Memory B cell (primary cell): Measurements from ENCODE around the gene SLC48A1.

Experiments used
- ATAC-seq: fragments of 150-1000 bp; cut with Tn5 transposase; 2 replicates; pipeline ENCODE4 v1.10.0; 2021; ENCODE audit warnings: low read depth, mild to moderate bottlenecking, moderate library complexity
- DNase-seq, 2 donors: peaks; one replicate each; pipeline ENCODE4 v3.0.0; 2022; ENCODE audit warnings: low spot score in 2 of 2
- H3K27ac Mint-ChIP-seq: one replicate; pipeline ENCODE4 v1.8.0; 2022; ENCODE audit warnings: mild to moderate bottlenecking, moderate library complexity, mixed read lengths
- H3K27me3 Mint-ChIP-seq: one replicate; pipeline ENCODE4 v1.8.0; 2022; ENCODE audit warnings: mixed read lengths
- H3K36me3 Mint-ChIP-seq: one replicate; pipeline ENCODE4 v1.8.0; 2022; ENCODE audit warnings: mild to moderate bottlenecking, mixed read lengths
- H3K4me1 Mint-ChIP-seq: one replicate; pipeline ENCODE4 v1.8.0; 2022; ENCODE audit warnings: mixed read lengths
- H3K4me3 Mint-ChIP-seq: one replicate; pipeline ENCODE4 v1.8.0; 2022; ENCODE audit warnings: mild to moderate bottlenecking, moderate library complexity, mixed read lengths
- H3K9me3 Mint-ChIP-seq: one replicate; pipeline ENCODE4 v1.8.0; 2022; ENCODE audit warnings: mixed read lengths

Gene SLC48A1

DNA sequence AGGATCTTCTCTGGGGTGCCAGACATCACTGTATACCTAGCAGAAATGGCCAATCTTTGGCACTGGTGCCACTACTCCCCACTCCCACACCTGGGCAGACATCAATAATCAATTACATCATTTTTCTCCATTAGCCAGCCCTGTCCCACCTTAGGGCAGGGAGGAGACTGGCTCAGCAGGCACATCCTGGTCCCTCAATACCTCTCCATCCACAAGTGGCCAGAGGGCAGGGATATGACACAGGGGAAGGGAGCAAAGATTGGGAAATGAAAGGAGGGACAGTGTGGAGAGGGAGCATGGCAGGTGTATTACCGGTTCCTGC lies 24.6 kb upstream of the SLC48A1 start:
- Mint-ChIP-seq H3K4me1 (peaks cover 39% of the 10 kb centered on the region), H3K36me3 (no peaks in the 10 kb centered on the region), H3K27ac (peak overlapping the region; percentile 62), H3K27me3 (no peaks in the 10 kb centered on the region), H3K4me3 (no peak overlapping the region), H3K9me3 (no peaks in the 10 kb centered on the region)
- DNase-seq = no peak
- ATAC-seq = no peak

DNA sequence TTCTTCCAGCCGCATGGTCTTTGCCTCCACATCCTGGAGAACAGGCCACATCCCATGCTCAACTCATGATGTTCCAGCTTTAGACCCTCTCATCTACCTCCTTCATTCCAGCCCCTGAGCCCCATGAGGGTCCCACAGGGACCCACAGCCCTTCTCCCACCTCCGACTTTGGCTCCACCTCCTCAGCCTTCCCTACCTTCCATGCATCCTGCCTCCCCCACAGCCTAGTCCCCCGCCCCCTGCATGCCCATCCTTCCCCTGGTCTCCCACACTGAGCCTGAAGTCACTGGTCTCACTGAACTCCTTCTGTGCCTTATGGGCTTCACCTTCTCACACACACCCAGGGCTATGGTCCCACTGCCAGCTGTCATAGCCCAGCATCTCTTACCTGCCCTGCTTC lies 24.1 kb upstream of the SLC48A1 start:
- H3K9me3 Mint-ChIP-seq = no peaks in the 10 kb centered on the region
- ATAC-seq = no peak
- H3K27me3 Mint-ChIP-seq = no peaks in the 10 kb centered on the region
- H3K4me3 Mint-ChIP-seq = no peak overlapping the region
- H3K4me1 Mint-ChIP-seq = peaks cover 37% of the 10 kb centered on the region
- no peaks in the 10 kb centered on the region for H3K36me3 Mint-ChIP-seq
- DNase-seq = no peak
- peak overlapping the region; percentile 62 for H3K27ac Mint-ChIP-seq

DNA sequence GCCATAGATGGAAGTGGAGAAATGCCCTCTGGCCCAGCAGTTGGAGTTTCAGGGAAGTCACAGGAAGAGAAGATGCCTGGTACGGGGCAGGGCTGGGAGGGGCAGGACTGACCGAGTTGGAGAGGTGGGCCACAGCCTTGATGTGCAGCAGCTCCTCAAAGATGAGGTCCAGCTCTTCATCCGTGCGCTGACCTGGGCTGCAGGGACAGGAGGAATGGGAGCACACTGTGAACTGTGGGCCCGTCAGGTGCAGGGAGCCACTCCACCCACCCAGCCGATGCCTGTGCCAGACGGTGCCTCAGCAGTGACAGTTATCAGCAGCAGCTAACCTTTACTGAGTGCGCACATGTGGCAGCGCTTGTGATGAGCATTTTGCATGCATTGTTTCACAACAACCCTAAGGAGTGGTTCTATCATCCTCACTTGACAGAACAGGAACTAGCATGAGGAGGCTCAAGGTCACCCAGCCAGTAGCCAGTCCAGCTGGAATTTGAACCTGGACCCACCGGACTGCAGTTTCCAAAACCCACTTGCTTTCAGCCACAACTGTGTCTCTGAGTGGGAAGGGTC lies 22.7 kb upstream of the SLC48A1 start:
- Mint-ChIP-seq H3K4me3 (no peak overlapping the region), H3K27me3 (no peaks in the 10 kb centered on the region), H3K36me3 (no peaks in the 10 kb centered on the region), H3K9me3 (no peaks in the 10 kb centered on the region), H3K27ac (no peak overlapping the region), H3K4me1 (peaks cover 41% of the 10 kb centered on the region)
- no peak for DNase-seq
- no peak for ATAC-seq

DNA sequence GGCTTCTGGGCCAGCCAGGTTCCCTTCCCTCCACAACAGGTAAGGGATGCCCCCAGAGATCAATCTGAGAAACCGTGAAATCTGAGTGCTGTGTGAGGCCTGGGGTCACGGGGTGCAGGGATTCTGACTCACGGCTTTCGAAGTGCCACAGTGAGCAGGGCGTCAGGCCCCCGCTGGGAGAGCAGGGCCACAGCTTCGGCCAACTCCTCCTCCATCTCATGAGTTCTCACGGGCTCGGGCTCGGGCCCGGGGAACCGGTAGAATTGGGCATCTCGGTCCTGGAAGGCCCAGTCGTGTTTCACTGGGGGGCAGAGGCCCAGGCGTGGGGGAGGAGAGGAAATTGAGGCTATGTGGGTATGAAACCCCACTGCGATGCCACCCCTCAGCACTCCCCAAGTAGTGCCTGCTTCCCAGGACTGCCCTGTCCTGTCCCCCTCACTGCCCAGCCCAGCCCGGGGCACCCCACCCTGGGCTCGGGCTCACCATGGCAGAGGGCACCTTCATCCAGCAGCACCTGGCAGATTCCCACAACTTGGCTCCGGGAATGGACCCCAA lies 22.0 kb upstream of the SLC48A1 start:
- no peaks in the 10 kb centered on the region for H3K36me3 Mint-ChIP-seq
- no peaks in the 10 kb centered on the region for H3K27me3 Mint-ChIP-seq
- no peak overlapping the region for H3K4me3 Mint-ChIP-seq
- ATAC-seq = no peak
- H3K4me1 Mint-ChIP-seq = peaks cover 44% of the 10 kb centered on the region
- no peak overlapping the region for H3K27ac Mint-ChIP-seq
- no peaks in the 10 kb centered on the region for H3K9me3 Mint-ChIP-seq
- no peak for DNase-seq

DNA sequence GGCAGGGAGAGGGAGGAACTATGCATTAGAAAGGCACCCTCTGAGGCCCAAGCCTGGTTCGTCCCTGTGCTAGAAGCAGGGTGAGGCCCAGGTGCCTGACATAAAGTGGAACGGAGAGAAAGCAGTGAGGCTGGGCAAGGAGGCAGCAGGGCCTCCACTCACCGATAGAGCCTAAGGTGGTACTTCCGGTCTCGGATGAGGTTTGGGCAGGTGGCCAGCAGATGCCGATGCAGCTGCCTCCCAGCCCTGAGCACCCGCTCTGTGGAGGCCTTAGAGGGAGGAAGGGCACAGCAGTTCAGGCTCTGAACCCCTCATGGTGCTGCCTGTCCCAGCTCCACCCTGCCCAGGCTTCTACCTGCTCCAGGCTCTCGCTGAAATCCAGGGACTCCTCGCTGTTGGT lies 21.5 kb upstream of the SLC48A1 start:
- Mint-ChIP-seq H3K9me3 (no peaks in the 10 kb centered on the region), H3K4me3 (no peak overlapping the region), H3K4me1 (peaks cover 43% of the 10 kb centered on the region), H3K36me3 (no peaks in the 10 kb centered on the region), H3K27ac (no peak overlapping the region), H3K27me3 (no peaks in the 10 kb centered on the region)
- no peak for DNase-seq
- ATAC-seq = no peak

DNA sequence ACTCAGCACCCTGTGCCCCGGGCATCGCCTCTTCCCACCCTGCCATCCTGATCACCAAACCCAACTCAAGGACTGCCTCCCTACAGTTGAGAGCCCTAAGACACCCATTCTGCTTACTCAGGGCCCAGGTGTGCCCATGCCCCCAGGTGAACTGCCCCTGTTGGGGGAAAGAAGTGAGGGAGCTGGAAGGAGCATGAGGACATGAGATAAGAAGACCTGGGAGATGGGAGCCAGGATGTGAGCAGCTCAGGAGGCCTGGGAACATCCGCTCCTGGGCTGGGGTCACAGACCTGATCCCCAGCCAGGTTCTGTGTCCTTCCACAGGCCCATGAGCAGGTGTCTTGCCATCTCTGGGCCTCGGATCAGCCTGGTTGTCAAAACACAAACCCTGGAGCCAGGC lies 20.9 kb upstream of the SLC48A1 start:
- ATAC-seq (no peak), DNase-seq (no peak)
- Mint-ChIP-seq H3K27ac (no peak overlapping the region), H3K4me3 (no peak overlapping the region), H3K36me3 (no peaks in the 10 kb centered on the region), H3K4me1 (peaks cover 41% of the 10 kb centered on the region), H3K27me3 (no peaks in the 10 kb centered on the region), H3K9me3 (no peaks in the 10 kb centered on the region)

DNA sequence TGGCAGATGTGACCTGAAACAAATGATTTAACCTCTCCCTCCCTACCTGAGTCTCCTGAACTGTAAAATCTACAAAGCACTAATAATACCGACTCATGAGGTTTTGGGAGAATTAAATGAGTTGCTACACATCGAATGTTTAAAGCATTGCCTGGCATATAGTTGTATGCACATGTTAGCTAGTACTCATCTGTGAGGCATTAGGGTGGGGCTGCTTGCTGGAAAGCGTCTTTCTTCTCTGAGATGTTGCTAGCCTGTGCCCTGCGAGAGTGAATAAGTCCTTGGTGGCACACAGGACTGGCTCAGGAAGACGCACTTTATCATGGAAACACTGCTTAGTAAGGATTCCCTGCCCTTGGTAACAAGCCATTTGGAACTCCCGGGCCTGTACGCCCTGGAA lies 20.5 kb upstream of the SLC48A1 start:
- DNase-seq (no peak), ATAC-seq (no peak)
- Mint-ChIP-seq H3K4me3 (no peak overlapping the region), H3K36me3 (no peaks in the 10 kb centered on the region), H3K9me3 (no peaks in the 10 kb centered on the region), H3K27ac (no peak overlapping the region), H3K4me1 (peaks cover 42% of the 10 kb centered on the region), H3K27me3 (no peaks in the 10 kb centered on the region)

DNA sequence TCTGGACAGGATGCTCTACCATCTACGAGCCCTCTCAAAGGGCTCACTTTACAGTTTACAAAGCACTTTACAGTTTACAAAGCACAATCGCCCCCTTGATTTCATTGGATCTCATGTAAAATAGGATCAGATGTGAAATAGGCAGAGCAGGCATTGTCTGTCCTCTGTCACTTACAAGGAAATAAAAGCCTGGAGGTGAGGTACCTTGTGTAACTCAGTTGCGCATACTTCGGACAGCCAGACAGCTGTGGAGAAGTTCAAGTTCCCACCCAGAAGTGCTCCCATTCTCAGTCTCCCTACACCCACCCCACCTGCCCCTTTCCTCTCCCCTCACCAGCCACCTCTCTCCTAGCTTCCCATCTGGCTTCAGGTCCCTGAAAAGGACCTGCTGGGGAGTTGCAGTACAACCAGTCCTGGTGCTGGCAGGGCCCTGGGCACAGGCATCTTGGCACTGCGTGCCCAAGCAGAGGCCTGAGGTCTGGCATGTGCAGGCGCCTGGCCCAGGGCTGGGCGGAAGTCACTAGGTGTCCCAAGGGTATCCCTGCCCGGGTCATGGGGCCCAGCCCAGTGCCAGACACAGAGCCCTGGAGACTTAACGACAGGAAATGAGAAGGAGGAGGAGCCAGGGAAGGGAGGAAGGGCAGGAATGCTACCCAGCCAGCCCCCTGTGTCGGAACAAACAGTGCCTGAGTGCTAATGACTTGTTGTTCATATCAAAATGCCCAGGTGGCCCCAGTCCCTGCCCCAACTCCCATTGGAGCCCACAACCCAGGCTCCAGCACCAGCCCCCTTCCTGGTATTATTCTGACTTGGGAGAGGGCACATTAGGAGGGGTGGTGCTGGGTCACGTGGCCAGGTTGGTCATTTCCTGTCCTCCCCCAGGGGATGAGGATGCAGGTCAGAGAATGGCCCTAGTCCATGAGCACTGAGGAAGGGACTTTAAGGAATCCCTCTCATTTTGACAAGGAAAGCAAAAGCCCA lies 19.7 kb upstream of the SLC48A1 start:
- DNase-seq (no peak), ATAC-seq (no peak)
- H3K36me3 Mint-ChIP-seq = no peaks in the 10 kb centered on the region
- H3K4me3 Mint-ChIP-seq = peak overlapping the region; percentile 14
- H3K27me3 Mint-ChIP-seq = no peaks in the 10 kb centered on the region
- H3K4me1 Mint-ChIP-seq = peaks cover 47% of the 10 kb centered on the region
- no peaks in the 10 kb centered on the region for H3K9me3 Mint-ChIP-seq
- H3K27ac Mint-ChIP-seq = peak overlapping the region; percentile 45

DNA sequence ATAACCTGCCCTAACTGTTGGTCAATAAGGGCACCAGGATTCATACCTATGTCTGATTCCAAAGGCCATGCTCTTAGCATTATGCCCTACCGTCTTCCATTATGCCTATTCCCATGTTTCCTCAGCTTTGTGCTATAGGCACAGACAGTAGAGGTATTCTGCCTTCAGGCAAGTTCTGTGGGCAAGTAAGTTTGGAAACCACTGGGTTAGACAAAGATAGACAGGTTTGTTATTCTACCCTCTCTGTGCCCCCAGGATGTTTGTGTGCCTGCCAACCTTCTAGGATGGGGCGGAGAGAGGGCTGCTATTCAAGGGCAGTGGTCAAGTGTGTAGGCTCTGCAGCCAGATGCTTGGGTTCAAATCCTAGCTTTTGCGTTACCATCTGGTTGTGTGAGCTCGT lies 18.9 kb upstream of the SLC48A1 start:
- no peak overlapping the region for H3K27ac Mint-ChIP-seq
- H3K4me1 Mint-ChIP-seq = peaks cover 45% of the 10 kb centered on the region
- DNase-seq (no peak), ATAC-seq (no peak)
- H3K9me3 Mint-ChIP-seq = no peaks in the 10 kb centered on the region
- H3K27me3 Mint-ChIP-seq = no peaks in the 10 kb centered on the region
- H3K36me3 Mint-ChIP-seq = no peaks in the 10 kb centered on the region
- peak overlapping the region; percentile 28 for H3K4me3 Mint-ChIP-seq

DNA sequence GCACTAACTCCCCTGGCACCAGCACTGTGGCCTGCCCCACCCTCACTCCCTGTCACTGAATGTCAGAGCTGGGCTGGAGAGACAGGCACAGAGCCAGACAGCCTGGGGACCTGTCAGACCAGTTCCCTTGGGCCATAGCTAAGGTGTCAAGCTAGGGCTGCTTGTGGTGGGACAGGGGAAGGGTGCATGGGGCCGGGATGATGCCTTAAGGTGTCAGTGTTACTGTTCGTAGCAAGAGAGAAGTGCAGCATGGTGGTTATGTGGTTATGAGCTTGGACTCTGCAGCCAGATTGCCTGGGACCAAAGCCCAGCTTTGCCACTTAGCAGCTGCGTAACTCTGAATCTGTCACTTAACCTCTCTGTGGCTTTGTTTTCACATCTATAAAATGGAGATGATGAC lies 18.2 kb upstream of the SLC48A1 start:
- H3K27me3 Mint-ChIP-seq = no peaks in the 10 kb centered on the region
- no peak for ATAC-seq

DNA sequence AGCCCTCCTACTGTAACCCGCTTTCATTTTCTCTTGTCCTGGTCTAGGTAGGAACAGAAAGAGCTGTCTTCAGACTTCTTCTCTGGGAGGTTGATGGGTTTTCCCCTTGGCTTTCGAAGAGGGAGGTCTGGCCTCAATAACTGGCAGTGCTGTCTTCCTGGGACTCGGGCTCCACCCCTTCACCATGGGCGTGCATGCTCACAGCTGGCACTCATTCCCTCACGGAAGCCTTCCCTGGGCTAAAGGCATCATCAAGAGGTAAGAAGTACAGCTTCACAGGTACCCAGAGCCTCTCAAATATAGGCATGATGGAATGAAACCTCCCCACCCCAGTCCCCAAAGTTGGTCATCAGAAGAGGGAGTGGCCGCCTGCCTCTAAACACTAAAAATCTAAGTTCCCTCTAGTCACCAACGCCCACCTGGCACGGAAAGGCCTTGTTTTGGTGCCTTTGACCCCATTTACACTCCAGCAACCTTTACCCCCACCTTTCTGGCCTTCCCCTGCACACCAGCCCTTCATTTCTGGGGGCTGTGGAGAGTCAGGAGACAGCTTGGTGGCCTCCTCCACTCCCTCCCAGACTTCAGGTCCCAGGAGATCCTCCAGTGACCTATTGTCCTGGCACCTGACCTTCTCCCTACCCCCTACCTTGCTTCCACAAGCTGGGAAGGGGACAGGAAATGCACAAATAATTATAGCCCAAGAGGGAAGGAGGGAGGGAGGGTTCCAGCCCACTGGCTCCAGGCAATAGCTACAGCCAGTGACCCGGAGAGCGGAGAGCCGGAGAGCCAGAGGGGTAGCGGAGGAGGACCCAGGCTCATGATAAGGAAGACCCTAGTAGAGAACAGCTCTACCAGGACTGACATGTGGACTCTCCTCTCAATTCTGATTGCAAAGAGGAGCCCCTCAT lies 17.1 kb upstream of the SLC48A1 start:
- Mint-ChIP-seq H3K27me3 (no peaks in the 10 kb centered on the region), H3K27ac (peak overlapping the region; percentile 56), H3K4me1 (peaks cover 38% of the 10 kb centered on the region), H3K9me3 (no peaks in the 10 kb centered on the region), H3K4me3 (peak overlapping the region; percentile 55), H3K36me3 (no peaks in the 10 kb centered on the region)
- ATAC-seq (peak; percentile 69), DNase-seq (peak in 1 of 2 donors; percentile 30)

More for the DNA sequence above, 18.2 kb upstream of the SLC48A1 start:
- no peak overlapping the region for H3K4me3 Mint-ChIP-seq
- H3K36me3 Mint-ChIP-seq = no peaks in the 10 kb centered on the region
- H3K9me3 Mint-ChIP-seq = no peaks in the 10 kb centered on the region
- peak overlapping the region; percentile 56 for H3K27ac Mint-ChIP-seq
- H3K4me1 Mint-ChIP-seq = peaks cover 39% of the 10 kb centered on the region
- no peak for DNase-seq

DNA sequence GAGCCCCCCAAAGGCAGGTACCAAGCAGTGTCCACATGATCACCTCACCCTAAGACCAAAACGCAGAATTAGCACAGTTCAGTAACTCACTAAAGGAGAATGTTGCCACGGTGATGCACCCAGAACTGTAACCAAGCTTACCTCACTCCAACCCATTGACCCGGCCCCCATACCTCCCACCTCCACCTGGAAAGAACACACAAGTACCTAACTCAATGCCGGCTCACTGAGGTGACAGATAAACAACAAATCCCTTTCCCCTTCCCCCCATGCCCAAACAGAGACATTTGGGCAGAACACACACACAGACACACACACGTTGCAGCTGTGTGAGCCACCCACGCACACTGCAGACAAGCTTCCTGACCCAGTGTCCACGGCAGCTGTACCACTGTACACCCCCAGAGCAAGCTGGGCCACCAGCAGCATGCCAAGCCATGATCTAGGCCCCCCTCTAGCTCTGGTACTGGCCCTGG lies 15.6 kb upstream of the SLC48A1 start:
- H3K9me3 Mint-ChIP-seq = no peaks in the 10 kb centered on the region
- DNase-seq = no peak
- peak overlapping the region; percentile 41 for H3K4me3 Mint-ChIP-seq
- H3K27me3 Mint-ChIP-seq = no peaks in the 10 kb centered on the region
- H3K4me1 Mint-ChIP-seq = peaks cover 38% of the 10 kb centered on the region
- peak overlapping the region; percentile 56 for H3K27ac Mint-ChIP-seq
- H3K36me3 Mint-ChIP-seq = no peaks in the 10 kb centered on the region
- ATAC-seq = no peak

DNA sequence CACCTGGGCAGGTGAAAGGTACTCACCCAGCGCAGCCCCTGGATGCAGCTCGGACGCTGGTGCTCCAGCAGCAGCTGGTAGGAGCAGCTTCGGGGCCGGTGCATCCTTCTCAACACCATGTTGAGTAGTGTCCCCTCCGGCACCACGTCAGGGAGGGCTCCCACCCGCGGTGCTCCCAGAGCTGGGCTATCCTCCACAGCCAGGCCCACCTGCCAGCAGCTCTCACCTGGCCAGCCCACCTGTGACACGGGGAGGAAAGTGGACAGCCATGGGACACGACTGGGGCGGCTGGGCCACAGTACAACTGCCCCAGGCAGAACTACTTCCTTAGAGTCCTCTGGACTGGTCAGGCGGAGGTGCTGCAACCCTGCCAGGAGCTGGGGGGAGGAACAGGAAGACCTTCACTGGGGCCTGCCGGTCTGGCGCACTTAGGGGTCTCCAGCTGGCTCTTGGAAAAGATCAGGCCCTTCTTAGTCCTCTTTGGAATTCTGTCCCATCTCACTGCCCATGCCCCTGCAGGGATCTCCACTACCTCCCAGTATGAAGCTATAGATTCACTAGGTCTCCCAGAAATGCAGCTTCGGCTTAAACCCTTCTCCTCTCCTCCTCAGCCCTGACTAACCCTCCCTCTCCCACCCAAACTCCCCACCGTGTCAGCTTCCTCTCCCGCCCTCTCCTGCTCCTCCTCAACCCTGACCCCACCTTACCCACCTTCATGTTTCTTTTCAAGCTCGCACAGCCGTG lies 15.0 kb upstream of the SLC48A1 start:
- no peaks in the 10 kb centered on the region for H3K36me3 Mint-ChIP-seq
- no peaks in the 10 kb centered on the region for H3K27me3 Mint-ChIP-seq
- H3K27ac Mint-ChIP-seq = peak overlapping the region; percentile 56
- H3K4me1 Mint-ChIP-seq = peaks cover 38% of the 10 kb centered on the region
- ATAC-seq = no peak
- H3K4me3 Mint-ChIP-seq = peak overlapping the region; percentile 62
- no peak for DNase-seq
- no peaks in the 10 kb centered on the region for H3K9me3 Mint-ChIP-seq
